HepG2 (cell line): ENCODE measurements around the gene NTRK2. TPM values are rescaled to one million over a fixed set of nuclear protein-coding genes. Genes with fewer than 3 reads are reported as not detected.

Experiments used
- ATAC-seq: fragments of 200-7000 bp; cut with Tn5 transposase; 3 replicates; pipeline ENCODE4 v1.9.1; 2020; ENCODE audit warnings: mild to moderate bottlenecking, moderate library complexity
- BruUV-seq: library from RNA; stranded (reverse); fragments of 400-500 nt; replicated peaks from 2 replicates; lab custom pipeline; 2021; lab: Mats Ljungman, UMichigan
- CTCF ChIA-PET: fragments of 300-600 bp; formaldehyde crosslinking; extraction: SDS; loops from one replicate; lab custom pipeline; 2021; ENCODE audit warnings: low total read pairs, inconsistent platforms, low intra/inter-chr PET ratio; lab: Yijun Ruan, JAX
- POLR2A ChIA-PET: fragments of 350-600 bp; sonication (Branson Sonifier 250); formaldehyde crosslinking; loops from one replicate; lab custom pipeline; 2020; ENCODE audit warnings: antibody characterized with exemption, inconsistent platforms; lab: Yijun Ruan, JAX
- DNase-seq: peaks from one replicate; pipeline ENCODE4 v3.0.0-alpha.2; 2015; ENCODE audit warnings: low spot score
- FAIRE-seq: peaks from 3 replicates; lab custom pipeline; 2011; peaks lifted over from hg19 to GRCh38; lab: Jason Lieb, UNC
- H2AFZ ChIP-seq: one replicate; pipeline ENCODE4 v1.6.1; 2011; ENCODE audit warnings: low read length, inconsistent platforms
- H3K27ac ChIP-seq: fragments of 300-600 bp; 3 replicates; pipeline ENCODE4 v1.8.0; 2011; ENCODE audit warnings: mixed run types, mild to moderate bottlenecking, mixed read lengths, low read length, inconsistent platforms; ENCODE audit not compliant: insufficient read depth; ENCODE audit errors: extremely low read length
- H3K27me3 ChIP-seq, 2 experiments: fragments of 200-600 bp in 1 of 2; 2 replicates in 1 of 2; 3 replicates in 1 of 2; pipeline versions ENCODE4 v1.6.0 to v1.8.0; 2011; ENCODE audit warnings: low read length in 2 of 2, mild to moderate bottlenecking in 2 of 2, moderate library complexity in 2 of 2, inconsistent platforms in 1 of 2; ENCODE audit not compliant: insufficient read depth in 2 of 2, control insufficient read depth in 1 of 2
- H3K36me3 ChIP-seq, 2 experiments: fragments of 200-600 bp in 1 of 2; replicated peaks in 1 of 2; 2 replicates in 1 of 2; 3 replicates in 1 of 2; pipeline versions ENCODE4 v1.5.1 to v1.8.0; 2011; ENCODE audit warnings: low read length in 2 of 2, inconsistent platforms in 1 of 2; ENCODE audit not compliant: insufficient read depth in 2 of 2, control insufficient read depth in 1 of 2
- H3K4me1 ChIP-seq: 2 replicates; pipeline ENCODE4 v1.5.1; 2012; ENCODE audit warnings: low read length, inconsistent platforms; ENCODE audit not compliant: insufficient read depth
- H3K4me2 ChIP-seq: 2 replicates; pipeline ENCODE4 v1.6.0; 2011; ENCODE audit warnings: low read depth, low read length, inconsistent platforms
- H3K4me3 ChIP-seq, 3 experiments: fragments of 200-600 bp in 1 of 3; sonication (generic), shearing (Covaris generic) in 1 of 3; replicated peaks in 1 of 3; 2 replicates each; pipeline ENCODE4 v1.5.1; 2011 to 2016; ENCODE audit warnings: low read length in 3 of 3, inconsistent platforms in 2 of 3, low read depth in 2 of 3, mild to moderate bottlenecking in 2 of 3, control low read depth in 1 of 3, mixed read lengths in 1 of 3; ENCODE audit not compliant: insufficient read depth in 1 of 3
- H3K79me2 ChIP-seq: one replicate; pipeline ENCODE4 v1.6.1; 2011; ENCODE audit warnings: low read length, inconsistent platforms; ENCODE audit not compliant: insufficient read depth
- H3K9ac ChIP-seq: 2 replicates; pipeline ENCODE4 v1.6.0; 2011; ENCODE audit warnings: mild to moderate bottlenecking, low read depth, low read length, inconsistent platforms; ENCODE audit not compliant: insufficient read depth
- H3K9me3 ChIP-seq: 2 replicates; pipeline ENCODE4 v1.5.1; 2012; ENCODE audit warnings: mild to moderate bottlenecking, low read length
- H4K20me1 ChIP-seq: 2 replicates; pipeline ENCODE4 v1.6.0; 2011; ENCODE audit warnings: inconsistent platforms, mild to moderate bottlenecking, low read length, moderate library complexity; ENCODE audit not compliant: insufficient read depth
- ATF7 ChIP-seq, 2 experiments: fragments of 450-650 bp in 1 of 2; sonication (generic) in 1 of 2; formaldehyde crosslinking in 1 of 2; IDR thresholded peaks; 2 replicates each; pipeline versions ENCODE4 v1.4.0 to v1.6.1; 2016 to 2020; ENCODE audit warnings: antibody characterized with exemption in 1 of 2, mild to moderate bottlenecking in 1 of 2, missing genetic modification reagents in 1 of 2
- ETS1 ChIP-seq: sonication (generic); formaldehyde crosslinking; IDR thresholded peaks from 2 replicates; pipeline ENCODE4 v1.4.0; 2020; ENCODE audit warnings: missing genetic modification reagents
- FOXC1 ChIP-seq: sonication (generic); formaldehyde crosslinking; IDR thresholded peaks from 2 replicates; pipeline ENCODE4 v1.8.0; 2022; ENCODE audit warnings: mild to moderate bottlenecking, missing genetic modification reagents, borderline replicate concordance
- MYC ChIP-seq: sonication (generic); formaldehyde crosslinking; IDR thresholded peaks from 2 replicates; pipeline ENCODE4 v1.9.0; 2021; ENCODE audit warnings: missing genetic modification reagents, borderline replicate concordance
- POLR2AphosphoS5 ChIP-seq: IDR thresholded peaks from 2 replicates; pipeline ENCODE4 v1.6.1; 2012; ENCODE audit warnings: low read depth, low read length
- RBM39 ChIP-seq: fragments of 200-400 bp; formaldehyde crosslinking; IDR thresholded peaks from one replicate; pipeline ENCODE4 v1.6.1; 2018; ENCODE audit warnings: antibody characterized with exemption, mild to moderate bottlenecking, low read depth, low read length; ENCODE audit not compliant: poor library complexity, severe bottlenecking
- TBX2 ChIP-seq: sonication (generic); formaldehyde crosslinking; IDR thresholded peaks from 2 replicates; pipeline ENCODE4 v1.5.0; 2020; ENCODE audit warnings: missing genetic modification reagents, mild to moderate bottlenecking, borderline replicate concordance
- THAP11 ChIP-seq: IDR thresholded peaks from 2 replicates; pipeline ENCODE4 v1.6.1; 2016; ENCODE audit warnings: missing biosample characterization, missing genetic modification reagents
- ZKSCAN8 ChIP-seq: IDR thresholded peaks from 2 replicates; pipeline ENCODE4 v1.6.1; 2016; ENCODE audit warnings: borderline replicate concordance, missing genetic modification reagents, missing compliant biosample characterization
- ZSCAN25 ChIP-seq: sonication (generic); formaldehyde crosslinking; IDR thresholded peaks from 2 replicates; pipeline ENCODE4 v1.8.0; 2022; ENCODE audit warnings: mild to moderate bottlenecking, missing genetic modification reagents
- WGBS: methylation state at CpG from one replicate; pipeline ENCODE4 v1.1.6; 2017; ENCODE audit warnings: low lambda C conversion rate; 5-methylcytosine and 5-hydroxymethylcytosine counted together
- in situ Hi-C: cut with HindIII; loops from 2 replicates; pipeline ENCODE4 v1.10.0; 2017; ENCODE audit warnings: low pct_unique_long_range_greater_than_20kb; ENCODE audit not compliant: extremely low pct_ligation_motif_present
- intact Hi-C: fragments of 100-400 bp; cut with micrococcal nuclease; formaldehyde crosslinking; loops from one replicate; pipeline ENCODE4 v1.10.0; 2022; ENCODE audit not compliant: unreplicated experiment
- polyA plus RNA-seq, 8 experiments: library from polyadenylated mRNA; depleted of rRNA in 3 of 8; stranded (reverse) in 7 of 8; unstranded in 1 of 8; fragments of >200 nt; fragmentation: Illumina TruSeq in 4 of 8; extraction: Trizol in 4 of 8; gene quantifications; 2 replicates each; pipeline versions ENCODE4 v1.2.1 to v1.2.3, GENCODE V29; 2011 to 2016; ENCODE audit warnings: low read depth in 4 of 8, missing spikeins in 1 of 8, mixed read lengths in 1 of 8; ENCODE audit not compliant: insufficient read depth in 1 of 8
- total RNA-seq, 5 experiments: library from RNA; depleted of rRNA; stranded (reverse); fragments of >200 nt; fragmentation: Illumina TruSeq; extraction: Trizol; gene quantifications; 2 replicates each; pipeline ENCODE4 v1.2.3, GENCODE V29; 2016; ENCODE audit warnings: low read depth in 1 of 5
- TF ChIP-seq, protein P1 (sequence below): sonication (generic); formaldehyde crosslinking; IDR thresholded peaks from 2 replicates; pipeline ENCODE4 v1.4.0; 2020; ENCODE audit warnings: missing genetic modification reagents
- TF ChIP-seq, protein P2 (sequence below): IDR thresholded peaks from 2 replicates; pipeline ENCODE4 v1.6.1; 2016; ENCODE audit warnings: missing compliant biosample characterization, missing genetic modification reagents, borderline replicate concordance

NTRK2 gene
- total and polyA plus RNA-seq, 2 of the 13 experiments (the other 11 are each of a cell fraction or from before 2014, with no cell fraction given) = not detected

GRCh38 chr9:84796404-84796803 is 126.9 kb downstream of the NTRK2 start:
- Histone ChIP-seq H3K4me2 (no peak overlapping the region), H4K20me1 (no peaks in the 10 kb centered on the region), H3K4me1 (no peaks in the 10 kb centered on the region)
- POLR2A ChIA-PET = no interaction called here
- in situ Hi-C loops = no loop called here
- no peak for TF ChIP-seq ZSCAN25 (CRISPR knock-in tag)
- peak; percentile 81 for TF ChIP-seq ATF7 (IDR thresholded peaks at IDR 0.05)
- TF ChIP-seq ATF7 (CRISPR knock-in tag; IDR thresholded peaks at IDR 0.05) = no peak
- no peak for TF ChIP-seq MYC (CRISPR knock-in tag)
- TF ChIP-seq ZKSCAN8 (CRISPR knock-in tag) = no peak
- no peak for TF ChIP-seq THAP11 (CRISPR knock-in tag)
- TF ChIP-seq, all 625 proteins: peak for 1
- FAIRE-seq = no peak
- DNase-seq = no peak
- Histone ChIP-seq H3K27me3 (no peaks in the 10 kb centered on the region), H3K9ac (no peak overlapping the region), H2AFZ (no peak overlapping the region), H3K79me2 (no peaks in the 10 kb centered on the region), H3K36me3 (no peaks in the 10 kb centered on the region), H3K9me3 (no peaks in the 10 kb centered on the region), H3K4me3 (no peak overlapping the region), H3K27ac (no peak overlapping the region)
- no TSS peak for BruUV-seq
- intact Hi-C loops = no loop called here
- CTCF ChIA-PET = no interaction called here
- 4% methylated on average over 1 of the region's 1 CpG for WGBS
- no peak for ATAC-seq

DNA sequence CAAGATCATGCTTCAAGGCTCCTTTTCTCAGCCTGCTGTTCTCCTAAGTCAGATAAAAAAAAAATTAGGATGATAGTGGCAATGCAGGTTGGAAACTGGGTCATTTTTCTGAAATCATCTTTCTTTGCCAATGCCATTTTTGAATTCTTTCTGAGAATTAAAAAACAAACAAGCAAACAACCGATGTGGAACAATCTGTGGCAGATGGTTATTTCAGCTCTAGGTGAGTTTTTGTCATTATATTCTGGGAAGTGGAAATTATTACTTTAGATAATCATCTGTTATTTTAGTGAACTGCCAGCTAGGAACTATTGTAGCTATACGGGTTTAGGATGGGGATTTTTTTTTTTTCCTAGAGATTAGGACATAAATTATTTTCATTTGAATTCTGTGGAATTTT is 129.7 kb downstream of the NTRK2 start:
- POLR2A ChIA-PET = no interaction called here
- ATAC-seq (no peak), FAIRE-seq (no peak), DNase-seq (no peak)
- BruUV-seq = no TSS peak
- Histone ChIP-seq H3K9ac (no peak overlapping the region), H3K27ac (no peak overlapping the region), H3K9me3 (no peaks in the 10 kb centered on the region), H3K4me2 (no peak overlapping the region), H4K20me1 (no peaks in the 10 kb centered on the region), H3K79me2 (no peaks in the 10 kb centered on the region), H3K36me3 (no peaks in the 10 kb centered on the region), H3K27me3 (peaks cover 0 to 4% of the 10 kb centered on the region in 2 experiments; a peak in 1 of 5 replicates), H3K4me1 (no peaks in the 10 kb centered on the region), H2AFZ (no peak overlapping the region), H3K4me3 (no peak overlapping the region)
- in situ Hi-C loops = no loop called here
- WGBS = 0% methylated on average over 2 of the region's 2 CpGs
- intact Hi-C loops = no loop called here
- CTCF ChIA-PET = no interaction called here
- no peak for TF ChIP-seq FOXC1 (CRISPR knock-in tag)
- TF ChIP-seq RBM39 = no peak
- TF ChIP-seq, protein P1, sequence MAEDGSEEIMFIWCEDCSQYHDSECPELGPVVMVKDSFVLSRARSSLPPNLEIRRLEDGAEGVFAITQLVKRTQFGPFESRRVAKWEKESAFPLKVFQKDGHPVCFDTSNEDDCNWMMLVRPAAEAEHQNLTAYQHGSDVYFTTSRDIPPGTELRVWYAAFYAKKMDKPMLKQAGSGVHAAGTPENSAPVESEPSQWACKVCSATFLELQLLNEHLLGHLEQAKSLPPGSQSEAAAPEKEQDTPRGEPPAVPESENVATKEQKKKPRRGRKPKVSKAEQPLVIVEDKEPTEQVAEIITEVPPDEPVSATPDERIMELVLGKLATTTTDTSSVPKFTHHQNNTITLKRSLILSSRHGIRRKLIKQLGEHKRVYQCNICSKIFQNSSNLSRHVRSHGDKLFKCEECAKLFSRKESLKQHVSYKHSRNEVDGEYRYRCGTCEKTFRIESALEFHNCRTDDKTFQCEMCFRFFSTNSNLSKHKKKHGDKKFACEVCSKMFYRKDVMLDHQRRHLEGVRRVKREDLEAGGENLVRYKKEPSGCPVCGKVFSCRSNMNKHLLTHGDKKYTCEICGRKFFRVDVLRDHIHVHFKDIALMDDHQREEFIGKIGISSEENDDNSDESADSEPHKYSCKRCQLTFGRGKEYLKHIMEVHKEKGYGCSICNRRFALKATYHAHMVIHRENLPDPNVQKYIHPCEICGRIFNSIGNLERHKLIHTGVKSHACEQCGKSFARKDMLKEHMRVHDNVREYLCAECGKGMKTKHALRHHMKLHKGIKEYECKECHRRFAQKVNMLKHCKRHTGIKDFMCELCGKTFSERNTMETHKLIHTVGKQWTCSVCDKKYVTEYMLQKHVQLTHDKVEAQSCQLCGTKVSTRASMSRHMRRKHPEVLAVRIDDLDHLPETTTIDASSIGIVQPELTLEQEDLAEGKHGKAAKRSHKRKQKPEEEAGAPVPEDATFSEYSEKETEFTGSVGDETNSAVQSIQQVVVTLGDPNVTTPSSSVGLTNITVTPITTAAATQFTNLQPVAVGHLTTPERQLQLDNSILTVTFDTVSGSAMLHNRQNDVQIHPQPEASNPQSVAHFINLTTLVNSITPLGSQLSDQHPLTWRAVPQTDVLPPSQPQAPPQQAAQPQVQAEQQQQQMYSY (CRISPR knock-in tag) = no peak
- no peak for TF ChIP-seq POLR2AphosphoS5
- TF ChIP-seq, protein P2, sequence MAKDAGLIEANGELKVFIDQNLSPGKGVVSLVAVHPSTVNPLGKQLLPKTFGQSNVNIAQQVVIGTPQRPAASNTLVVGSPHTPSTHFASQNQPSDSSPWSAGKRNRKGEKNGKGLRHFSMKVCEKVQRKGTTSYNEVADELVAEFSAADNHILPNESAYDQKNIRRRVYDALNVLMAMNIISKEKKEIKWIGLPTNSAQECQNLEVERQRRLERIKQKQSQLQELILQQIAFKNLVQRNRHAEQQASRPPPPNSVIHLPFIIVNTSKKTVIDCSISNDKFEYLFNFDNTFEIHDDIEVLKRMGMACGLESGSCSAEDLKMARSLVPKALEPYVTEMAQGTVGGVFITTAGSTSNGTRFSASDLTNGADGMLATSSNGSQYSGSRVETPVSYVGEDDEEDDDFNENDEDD = no peak
- no peak for TF ChIP-seq TBX2 (CRISPR knock-in tag)
- no peak for TF ChIP-seq ETS1 (CRISPR knock-in tag)
